SH-SY5Y (cell line): Measurements from ENCODE around the gene TPX2.

Source experiments
- GATA2 ChIP-seq: IDR thresholded peaks from 2 replicates; pipeline ENCODE4 v1.6.1; 2011; ENCODE audit warnings: mild to moderate bottlenecking, low read depth, low read length
- GATA3 ChIP-seq: IDR thresholded peaks from 2 replicates; pipeline ENCODE4 v1.6.1; 2011; ENCODE audit warnings: low read depth, mild to moderate bottlenecking, low read length, moderate library complexity

DNA sequence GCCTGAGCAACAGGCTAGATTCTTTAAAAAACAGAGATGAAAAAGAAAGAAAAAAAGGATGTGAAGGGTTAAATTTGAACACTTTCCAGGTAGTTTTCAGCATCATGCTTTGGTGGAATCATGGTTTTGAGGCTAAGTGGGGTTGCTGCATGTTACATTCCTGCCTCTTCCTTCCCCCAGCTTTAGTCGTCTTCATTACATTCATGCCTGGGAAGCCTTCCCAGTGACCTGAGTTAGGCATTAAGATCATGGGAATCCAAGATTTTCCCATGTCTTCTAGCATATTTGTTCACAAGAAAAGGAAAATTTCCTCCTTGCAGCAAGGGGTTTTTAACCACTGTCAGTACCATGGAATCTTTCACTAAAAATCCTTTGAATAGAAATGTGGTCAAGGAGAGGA, 12.0 kb downstream of the TPX2 start:
- TF ChIP-seq GATA3, result no peak
- no peak for TF ChIP-seq GATA2
